GM19240 (cell line): ENCODE results near the gene SOD3.

Source experiments
- DNase-seq: peaks from one replicate; pipeline ENCODE4 v3.0.0; 2011; ENCODE audit warnings: low spot score; ENCODE audit not compliant: insufficient read length

The SOD3 gene

DNA sequence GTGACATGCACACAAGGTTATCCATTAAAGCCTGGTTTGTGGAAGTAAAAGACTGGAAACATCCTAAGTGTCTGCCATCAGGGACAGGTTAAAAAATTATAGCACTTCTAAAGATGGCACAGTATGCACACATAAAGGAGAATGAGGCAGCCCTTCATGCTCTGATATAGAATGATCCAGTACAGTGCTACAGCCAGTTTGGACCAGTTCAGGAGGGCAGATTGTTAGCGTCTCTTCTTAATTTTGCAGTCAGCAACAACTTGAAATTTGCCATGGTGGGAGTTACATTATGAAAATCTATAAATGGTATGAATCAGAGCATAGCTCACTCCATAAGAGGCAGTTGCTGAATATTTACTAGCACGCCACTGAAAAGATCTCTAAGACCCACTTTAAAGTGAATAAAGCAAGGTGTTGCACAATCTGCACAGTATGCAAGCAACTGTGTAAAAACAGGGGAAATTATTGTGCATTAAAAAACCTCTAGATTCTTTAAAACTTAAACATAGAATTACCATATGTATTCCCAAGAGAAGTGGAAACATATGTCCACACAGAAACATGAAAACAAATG, 20.3 kb upstream of the SOD3 start:
- DNase-seq: no peak

DNA sequence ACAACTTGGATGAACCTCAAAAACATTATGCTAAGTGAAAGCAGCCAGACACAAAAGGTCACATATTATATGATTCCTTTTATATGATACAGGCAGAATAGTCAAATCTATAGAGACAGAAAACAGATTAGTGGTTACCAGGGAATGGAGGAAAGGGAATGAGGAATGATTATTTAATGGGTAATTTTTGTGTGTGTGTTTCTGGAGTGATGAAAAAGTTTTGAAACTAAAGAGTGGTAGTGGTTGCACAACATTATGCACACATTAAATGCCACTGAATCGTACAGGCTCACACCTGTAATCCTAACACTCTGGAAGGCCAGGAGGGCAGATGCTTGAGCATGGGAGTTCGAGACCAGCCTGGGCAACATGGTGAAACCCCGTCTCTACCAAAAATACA, 19.6 kb upstream of the SOD3 start:
- no peak for DNase-seq

DNA sequence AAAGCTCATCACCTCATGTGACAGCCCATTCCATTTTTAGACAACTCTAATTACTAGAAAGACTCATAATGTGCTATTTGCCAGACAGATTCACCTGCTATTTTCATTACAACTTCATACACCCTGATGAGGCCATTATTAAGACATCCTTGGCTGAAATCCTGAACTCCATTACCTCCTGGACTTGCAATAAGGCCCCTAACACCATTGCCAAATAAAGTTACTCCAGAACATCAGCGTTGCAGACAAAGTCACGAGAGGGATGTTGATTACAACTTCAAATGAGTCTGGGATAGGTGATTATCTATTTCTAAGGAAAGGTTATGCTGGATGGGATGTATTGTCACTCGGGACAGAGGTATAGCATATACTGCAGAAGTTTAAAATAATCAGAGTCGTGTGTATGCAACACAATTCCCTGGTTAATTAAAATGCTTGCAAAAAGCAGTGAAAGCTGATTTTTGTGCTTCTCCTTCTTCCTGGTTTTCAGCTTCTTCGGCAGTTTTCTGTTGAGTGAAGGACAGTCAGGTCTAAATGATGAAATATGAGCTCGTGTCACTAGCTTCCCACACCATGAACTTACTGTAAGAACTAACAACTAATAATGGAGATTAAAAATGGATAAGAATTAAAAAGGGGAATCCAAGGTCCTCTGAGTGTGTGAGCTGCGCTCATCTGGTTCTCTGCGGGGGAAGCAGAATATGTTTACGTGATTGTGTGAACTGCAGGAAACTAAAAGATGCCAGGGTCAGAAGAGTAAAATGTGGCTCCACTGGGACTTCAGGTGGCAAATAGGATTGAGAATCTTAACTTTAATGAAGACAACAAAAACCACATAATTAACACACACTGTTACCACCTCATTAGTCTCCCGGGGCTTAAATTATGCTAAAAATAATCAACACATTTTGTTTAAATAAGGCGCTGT, 17.6 kb upstream of the SOD3 start:
- DNase-seq: no peak

DNA sequence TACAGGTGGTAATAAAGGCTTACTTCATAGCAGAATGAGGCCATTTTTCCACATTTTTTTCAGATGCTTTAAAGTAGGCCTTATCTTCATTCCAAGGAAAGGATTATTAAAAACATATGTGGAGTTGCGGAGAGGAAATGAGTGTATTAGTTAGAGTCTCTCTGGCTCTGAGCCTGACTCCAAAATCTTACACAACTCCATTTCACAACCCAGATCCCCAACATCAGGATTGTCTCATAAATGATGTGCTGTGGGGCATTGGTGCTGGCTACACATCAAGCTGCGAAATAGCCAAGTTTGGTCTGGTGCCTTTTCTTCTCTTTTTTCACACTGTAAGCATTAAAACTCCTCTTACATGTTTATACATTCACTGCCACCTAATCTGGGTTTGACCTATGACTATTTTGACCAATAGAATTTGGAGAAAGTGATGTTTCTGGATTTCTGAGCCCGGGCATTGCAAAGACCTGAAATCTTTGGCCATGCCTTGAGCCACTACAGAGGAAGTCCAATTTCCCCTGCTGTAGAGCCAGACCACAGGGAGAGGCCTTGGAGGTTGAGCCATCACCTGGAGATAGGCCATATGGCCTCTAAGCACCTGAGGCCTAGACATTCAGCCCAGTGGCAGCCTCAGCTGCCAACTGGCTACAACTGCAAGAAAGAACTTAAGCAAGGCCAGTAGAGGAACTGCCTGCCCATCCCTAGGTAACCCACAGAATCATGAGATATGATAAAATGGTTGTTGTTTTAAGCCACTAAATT, 16.7 kb upstream of the SOD3 start:
- DNase-seq: no peak

DNA sequence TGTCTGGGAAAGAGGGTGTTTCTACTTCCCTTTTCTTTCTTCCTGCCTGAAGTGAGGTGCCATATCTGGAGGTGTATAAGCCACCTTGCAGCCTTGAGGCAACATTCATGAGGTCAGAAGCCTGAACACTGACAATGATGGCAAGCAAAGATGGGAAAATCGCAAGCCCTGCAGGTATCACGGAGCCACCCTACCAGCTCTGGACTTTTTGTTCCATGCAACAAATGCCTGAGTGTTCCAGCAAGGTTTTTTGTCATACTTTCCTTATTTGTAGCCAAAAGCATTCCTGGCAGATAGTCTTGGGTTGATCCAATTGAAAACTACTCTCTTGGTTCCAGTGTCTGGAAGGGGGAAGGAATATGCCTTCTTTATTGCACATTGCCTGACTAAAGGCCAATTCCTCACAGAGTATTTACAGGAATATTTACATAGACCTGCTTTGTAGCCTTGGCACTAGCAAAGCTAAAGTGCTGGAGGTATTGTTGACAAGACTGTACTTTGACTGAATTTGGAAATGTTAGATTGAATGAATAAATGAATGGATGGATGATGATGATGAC, 14.4 kb upstream of the SOD3 start:
- DNase-seq: no peak

DNA sequence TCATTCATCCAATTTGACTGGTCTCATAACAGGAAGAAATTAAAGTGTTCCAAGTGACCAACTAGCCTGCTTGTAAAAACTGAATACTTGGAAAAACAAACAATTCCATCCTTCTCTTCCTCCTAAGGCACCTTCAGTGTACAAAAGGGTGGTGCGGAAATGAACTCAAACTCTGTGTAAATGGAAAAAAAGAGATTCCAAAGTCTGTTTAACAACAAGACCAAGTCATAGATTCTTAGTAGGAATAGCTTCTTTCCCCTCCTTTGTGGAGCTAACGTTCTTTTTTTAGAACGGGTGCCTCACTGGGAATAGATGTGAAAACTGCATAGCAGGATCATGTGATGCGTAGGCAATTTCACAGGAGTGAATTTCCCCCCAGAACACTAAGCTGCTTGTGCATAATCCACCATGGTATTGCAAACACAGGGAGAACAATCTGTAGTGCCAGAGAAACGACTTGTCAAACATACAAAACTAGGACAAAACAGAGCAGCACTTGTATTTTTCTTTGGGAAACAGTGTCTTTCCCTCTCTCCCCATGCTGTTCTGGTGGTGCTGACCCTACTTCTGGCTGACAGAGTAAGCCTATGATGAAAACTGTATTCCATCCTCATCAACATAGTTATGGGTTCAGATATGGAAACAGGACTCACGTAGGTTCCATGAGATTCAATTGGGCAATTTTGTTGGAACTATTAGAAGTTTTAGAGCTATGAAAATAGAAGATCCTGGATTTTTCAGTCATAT, 13.2 kb upstream of the SOD3 start:
- DNase-seq: no peak

DNA sequence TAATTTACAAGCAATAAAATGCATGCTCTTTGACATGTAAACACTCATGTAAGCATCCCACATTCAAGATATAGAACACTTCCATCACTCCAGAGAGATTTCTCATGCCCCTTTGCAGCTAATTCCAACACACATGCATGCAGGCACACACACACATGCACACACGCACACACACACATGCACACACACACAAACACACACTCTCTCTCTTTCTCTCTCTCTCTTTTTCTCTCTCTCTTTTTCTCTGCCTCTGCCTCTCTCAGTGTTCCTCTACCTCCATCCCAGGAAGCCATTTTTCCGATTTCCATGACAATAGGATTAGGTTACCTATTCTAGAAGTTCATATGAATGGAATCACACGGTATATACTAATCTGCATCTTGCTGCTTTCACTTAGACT, 11.9 kb upstream of the SOD3 start:
- DNase-seq: no peak

DNA sequence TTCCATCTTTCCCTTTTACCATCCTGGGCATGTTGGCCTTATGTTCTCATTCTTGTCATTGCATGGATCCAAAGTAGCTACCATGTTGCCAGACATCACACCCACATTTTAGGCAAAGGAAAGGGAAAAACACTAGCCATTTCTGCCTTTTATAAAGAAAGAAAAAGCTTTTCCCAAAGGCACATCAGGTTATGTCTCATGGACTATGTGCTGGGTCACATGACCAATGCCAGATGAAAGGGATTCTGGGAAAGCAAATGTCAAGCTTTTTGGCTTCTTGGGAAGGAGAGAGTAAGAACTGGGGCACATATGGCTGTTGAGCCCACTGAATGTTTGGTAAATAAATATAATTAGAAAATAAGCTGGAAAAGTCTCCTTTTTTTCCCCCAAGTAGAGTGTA, 4.3 kb upstream of the SOD3 start:
- no peak for DNase-seq

DNA sequence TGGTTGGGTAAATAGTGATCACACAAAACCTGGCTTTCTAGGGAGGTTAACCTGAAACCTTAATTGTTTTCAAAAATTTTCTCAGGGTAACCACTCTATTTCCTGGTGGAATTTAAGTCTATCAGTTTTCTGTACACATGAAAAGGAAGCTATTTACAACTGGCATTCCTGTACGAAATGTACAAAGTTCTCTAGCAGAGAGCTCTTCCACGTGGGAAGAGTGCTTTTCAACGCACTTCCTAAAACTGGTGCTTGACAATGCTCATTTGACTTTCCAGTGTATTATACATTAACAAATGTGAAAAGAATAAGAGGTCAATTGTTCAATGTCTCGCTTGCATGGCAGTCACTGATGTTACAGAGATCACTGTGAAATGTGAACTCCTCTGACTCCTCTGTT, 2.8 kb upstream of the SOD3 start:
- DNase-seq: no peak

DNA sequence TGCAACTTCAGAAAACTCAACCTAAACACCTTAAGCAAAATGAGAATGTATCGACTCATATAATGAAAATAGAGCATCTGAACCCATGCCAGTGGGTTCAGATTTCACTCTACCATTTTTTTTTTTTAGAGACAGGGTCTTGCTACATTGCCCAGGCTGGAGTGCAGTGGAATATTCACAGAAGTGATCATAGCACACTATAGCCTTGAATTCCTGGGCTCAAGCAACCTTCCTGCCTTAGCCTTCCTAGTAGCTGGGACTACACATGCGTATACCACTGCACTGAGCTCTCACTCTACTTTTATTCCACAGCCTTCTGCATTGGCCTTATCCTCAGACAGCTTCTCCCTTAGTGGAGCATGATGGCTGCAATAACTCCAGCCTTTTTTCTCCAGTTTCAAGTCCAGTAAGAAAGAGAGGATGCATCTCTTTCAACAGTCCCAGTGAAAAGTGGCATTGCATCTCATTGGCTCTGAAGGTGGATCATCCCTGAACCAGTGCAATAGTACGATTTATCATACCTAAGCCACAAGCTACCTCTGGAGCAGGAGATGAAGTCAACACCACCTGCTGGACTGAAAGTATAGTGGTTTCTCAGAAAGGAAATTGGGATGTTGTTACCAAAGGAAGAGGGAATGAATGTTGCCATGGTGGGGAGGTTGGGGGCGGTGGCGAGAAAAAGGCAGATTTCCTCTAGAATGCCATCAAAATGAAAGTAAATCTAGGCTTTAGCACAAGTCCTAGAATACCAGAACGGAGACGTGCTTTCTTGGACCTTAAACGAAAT, 2.0 kb upstream of the SOD3 start:
- DNase-seq: no peak

DNA sequence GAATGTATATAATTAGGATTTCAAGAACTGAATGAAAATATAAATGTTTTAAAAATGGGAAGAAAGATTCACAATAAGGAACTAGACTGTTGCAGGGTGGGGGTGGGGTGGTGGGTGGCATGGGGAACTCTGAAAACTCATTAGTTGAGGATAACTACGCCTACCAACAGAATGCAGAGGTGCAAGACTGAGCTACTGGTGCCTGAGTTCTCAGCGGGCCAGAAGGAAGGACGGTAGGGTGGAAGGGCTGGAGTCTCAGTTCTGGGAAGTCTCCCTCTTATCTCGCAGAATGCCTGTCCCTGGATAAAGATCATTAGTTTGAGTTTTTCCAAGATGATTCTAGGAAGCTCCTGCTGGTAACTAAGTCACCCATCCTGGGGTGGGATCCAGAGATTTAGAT, 1.3 kb upstream of the SOD3 start:
- DNase-seq: no peak

DNA sequence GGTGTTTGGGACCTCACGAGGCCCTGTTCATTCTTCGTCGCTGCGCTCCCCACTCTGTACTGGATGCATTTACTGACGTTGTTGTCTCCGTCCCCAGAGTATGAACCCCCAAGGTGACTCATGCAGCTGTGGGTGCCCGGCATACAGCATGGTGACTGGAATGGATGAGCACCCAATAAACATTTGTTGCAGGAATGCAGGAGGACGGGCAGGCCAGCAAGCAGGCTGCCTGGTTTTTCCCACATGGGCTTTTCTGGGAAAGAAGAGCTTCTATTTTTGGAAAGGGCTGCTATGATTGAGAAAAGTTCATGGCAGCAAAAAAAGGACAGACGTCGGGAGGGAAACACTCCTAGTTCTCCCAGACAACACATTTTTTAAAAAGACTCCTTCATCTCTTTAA, 893 bp upstream of the SOD3 start:
- DNase-seq: no peak

DNA sequence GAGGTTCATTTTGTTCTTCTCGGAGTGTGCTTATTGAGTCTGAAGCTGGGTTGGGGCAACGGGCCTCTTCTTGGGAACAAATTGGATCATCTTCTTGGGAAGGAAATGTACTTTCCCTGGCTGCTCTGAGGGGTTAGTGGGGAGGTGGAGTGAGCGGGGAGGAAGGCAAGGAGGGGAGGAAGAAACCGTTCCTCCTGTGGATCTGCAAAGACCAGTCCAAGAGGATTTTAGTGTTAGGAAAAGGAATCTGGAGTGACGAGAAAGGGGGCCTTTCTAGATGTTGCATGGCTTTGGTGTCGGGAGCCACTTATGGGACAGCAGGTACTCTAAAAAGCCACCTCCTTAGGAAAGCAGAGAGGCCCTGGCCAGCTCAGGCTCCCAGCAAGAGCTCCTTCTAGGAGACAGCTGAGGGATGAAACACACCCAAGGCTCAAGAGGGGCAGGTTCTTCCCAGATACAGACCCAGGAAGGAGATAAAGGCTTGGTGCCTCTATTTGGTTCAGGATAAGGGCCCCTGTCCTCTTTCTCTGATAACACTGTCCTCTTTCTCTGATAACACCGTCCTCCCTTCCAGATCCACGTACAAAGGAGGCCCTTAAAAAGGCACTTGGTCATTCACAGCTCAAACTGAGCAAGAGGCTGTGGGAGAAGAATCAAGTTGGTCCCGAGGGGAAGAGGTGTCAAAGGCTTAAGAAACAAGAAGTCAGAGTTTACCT, 451 bp downstream of the SOD3 start:
- DNase-seq: no peak

DNA sequence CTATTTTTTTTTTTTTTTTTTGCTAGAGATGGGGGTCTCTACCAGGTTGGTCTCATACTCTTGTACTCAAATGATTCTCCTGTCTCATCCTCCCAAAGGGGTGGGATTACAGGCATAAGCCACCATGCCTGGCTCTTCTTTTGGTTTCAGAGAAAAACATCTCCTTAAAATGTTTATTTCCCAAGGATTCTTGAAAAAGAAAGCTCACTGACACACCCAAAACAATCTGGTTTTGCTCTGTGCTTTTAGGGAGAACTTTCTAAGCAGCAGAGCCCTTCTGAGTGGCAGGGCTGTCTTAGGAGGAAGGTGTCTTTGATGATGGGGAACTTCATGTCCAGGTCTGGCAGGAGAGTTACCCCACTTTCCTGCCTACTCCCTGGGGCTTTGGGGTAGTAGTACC, 1.2 kb downstream of the SOD3 start:
- no peak for DNase-seq

DNA sequence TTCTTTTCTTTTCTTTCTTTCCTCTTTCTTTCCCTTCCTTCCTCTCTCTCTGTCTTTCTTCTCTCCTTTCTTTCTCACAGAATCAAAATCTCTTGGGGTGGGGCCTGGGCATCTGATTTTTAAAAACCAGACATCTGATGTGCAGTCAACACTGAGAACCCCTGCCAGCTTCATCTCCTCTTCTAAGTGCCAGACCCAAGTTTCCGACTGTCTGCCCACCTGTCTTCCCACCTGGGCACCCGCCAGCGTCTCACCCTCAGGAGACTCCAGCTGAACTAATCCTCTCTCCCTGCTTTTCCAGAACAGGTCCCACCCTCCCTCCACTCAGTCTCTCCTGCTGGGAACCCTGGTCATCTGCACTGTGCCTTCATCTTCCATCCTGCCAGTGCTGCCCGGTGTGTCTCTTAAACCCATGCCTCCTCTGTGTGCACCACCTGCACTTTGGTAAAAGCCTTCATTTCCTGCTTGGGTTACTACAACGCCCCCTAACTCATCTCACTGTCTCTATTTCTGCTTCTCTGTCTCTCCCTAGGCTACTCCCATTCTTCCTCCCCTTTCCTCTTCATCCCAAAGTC, 2.8 kb downstream of the SOD3 start:
- no peak for DNase-seq

DNA sequence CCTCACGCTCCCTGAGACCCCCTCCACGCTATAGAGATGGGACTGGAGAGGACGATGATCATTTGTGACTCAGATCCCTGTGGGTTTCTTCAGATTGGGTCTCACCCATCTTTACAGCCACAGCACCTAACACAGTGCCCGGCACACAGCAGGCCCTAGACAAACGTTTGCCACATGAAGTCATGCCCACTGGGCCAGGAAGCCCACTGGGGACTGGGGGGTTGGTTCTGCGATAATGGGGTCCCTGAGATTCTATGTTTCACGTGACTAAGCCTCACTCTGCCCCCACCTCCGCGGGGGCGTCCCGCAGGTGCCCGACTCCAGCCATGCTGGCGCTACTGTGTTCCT, 3.8 kb downstream of the SOD3 start:
- no peak for DNase-seq

DNA sequence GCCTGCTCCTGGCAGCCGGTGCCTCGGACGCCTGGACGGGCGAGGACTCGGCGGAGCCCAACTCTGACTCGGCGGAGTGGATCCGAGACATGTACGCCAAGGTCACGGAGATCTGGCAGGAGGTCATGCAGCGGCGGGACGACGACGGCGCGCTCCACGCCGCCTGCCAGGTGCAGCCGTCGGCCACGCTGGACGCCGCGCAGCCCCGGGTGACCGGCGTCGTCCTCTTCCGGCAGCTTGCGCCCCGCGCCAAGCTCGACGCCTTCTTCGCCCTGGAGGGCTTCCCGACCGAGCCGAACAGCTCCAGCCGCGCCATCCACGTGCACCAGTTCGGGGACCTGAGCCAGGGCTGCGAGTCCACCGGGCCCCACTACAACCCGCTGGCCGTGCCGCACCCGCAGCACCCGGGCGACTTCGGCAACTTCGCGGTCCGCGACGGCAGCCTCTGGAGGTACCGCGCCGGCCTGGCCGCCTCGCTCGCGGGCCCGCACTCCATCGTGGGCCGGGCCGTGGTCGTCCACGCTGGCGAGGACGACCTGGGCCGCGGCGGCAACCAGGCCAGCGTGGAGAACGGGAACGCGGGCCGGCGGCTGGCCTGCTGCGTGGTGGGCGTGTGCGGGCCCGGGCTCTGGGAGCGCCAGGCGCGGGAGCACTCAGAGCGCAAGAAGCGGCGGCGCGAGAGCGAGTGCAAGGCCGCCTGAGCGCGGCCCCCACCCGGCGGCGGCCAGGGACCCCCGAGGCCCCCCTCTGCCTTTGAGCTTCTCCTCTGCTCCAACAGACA, 4.4 kb downstream of the SOD3 start:
- no peak for DNase-seq

DNA sequence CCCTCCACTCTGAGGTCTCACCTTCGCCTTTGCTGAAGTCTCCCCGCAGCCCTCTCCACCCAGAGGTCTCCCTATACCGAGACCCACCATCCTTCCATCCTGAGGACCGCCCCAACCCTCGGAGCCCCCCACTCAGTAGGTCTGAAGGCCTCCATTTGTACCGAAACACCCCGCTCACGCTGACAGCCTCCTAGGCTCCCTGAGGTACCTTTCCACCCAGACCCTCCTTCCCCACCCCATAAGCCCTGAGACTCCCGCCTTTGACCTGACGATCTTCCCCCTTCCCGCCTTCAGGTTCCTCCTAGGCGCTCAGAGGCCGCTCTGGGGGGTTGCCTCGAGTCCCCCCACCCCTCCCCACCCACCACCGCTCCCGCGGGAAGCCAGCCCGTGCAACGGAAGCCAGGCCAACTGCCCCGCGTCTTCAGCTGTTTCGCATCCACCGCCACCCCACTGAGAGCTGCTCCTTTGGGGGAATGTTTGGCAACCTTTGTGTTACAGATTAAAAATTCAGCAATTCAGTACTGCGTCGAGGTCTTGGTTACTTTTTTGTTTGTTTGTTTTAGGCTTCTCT, 5.0 kb downstream of the SOD3 start:
- no peak for DNase-seq
